ENCODE results near the gene CELF4.

Gene CELF4

DNA sequence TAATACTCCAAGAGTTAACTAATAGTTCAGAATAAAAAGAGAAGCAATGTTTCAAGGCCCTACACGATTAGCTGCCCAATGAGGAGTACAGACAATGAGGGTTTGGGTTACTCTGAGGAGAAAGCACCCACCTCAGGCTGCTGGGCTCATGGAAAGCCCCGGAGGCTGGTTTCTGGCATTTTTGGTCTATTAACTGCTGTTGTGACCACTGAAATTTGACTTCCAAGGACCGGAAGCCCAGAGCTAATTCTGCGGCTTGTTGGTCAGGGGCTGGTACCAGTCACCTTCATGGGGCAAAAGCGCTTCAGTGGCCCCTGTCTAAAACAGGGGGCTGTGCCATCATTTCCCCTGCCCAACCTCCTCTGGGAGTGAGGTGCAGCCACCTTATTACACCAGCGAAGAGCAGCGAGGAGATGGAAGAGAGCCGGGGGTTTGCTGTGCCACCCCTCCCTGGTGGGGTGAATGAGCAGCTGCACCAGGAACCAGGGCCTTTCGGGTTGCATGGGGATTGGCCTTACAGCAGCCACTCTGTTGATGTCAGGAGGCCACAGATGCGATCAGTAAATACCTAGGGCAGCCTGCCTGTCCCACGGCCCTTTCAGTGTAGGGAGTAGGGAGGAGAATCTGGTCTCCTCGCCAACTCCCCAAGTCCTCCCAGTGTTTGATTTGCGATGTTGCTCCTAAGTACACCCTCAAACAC lies 131.3 kb downstream of the CELF4 start:
- no peak for DNase-seq

- DNase-seq, result no peak
These were observed 133.0 kb downstream of the CELF4 start for GRCh38 chr18:37432436-37433195.

DNA sequence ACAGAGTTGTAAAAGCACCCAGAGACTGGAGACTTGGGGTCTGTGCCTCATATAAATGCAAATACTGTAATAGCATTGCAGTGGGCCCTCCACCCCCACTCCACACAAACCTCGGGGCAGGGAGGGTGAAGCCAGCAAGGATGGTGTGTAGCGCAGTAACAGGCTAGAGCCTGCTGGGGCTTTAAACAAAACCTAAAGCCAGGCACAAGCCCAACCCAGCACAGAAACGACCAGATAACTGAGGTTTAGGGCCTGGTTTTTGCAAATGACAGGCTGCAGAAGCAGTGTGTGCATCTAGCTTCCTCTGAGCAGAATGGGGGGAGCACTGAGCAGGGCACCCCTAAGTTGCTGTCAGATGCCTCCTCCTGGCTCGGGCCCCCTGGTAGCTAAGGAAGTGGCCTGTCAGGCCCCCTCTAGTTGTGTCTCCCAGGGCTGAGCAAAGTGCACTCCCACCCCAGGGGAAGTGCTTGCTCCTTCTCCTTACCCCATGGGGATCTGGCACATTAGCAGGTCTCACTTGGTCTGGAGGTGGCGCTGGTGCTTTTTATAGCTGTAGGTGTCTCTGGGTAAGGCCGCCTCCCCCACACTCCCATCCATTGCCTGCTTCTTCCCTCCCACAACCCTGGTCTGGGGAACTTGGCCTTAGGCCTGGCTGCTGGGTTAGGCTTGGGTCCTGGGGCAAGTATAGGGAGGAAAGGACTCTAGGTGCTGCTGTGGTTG lies 135.1 kb downstream of the CELF4 start:
- DNase-seq, result no peak

GRCh38 chr18:37429791-37430190 lies 135.8 kb downstream of the CELF4 start:
- DNase-seq, result no peak

- no peak for DNase-seq
These were observed 137.2 kb downstream of the CELF4 start for GRCh38 chr18:37428288-37428974.

DNA sequence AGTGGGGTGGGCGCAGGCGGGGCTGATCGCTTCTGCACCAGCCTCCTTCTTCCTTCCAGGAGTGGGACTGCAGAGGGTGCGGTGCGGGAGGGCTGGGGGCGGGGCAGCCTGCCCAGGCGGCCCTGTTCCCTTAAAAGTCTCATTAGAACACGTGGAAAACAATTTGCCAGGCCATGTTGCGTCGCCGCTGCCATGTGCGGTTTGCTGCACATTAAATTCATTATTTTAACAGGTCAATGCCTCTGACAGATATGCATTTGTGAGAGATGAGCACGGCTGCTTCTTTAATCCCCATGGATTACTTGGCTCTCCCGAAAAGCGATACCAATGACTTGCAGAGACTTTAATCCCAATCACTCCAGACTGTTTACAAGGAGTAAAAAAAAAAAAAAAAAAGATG lies 139.0 kb downstream of the CELF4 start:
- no peak for DNase-seq

DNA sequence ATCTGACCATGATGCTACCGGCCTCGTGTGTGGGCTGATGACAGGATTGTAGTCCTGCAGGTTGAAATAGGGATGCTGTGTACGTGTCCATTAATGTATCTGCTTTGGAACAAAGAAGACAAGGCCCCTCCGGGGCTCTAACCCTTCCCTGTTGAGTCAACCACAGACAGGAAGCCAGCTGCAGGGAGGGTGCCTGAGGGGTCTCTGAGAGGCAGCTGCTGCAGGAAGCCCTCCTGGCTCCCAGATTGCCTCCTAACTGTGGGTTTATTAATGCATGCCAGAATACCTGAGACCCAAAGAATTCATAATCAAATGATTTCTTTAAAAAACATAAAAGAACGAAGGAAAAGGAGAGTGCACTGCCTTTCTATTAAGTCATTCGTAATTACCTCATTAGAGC lies 140.4 kb downstream of the CELF4 start:
- DNase-seq, result no peak

DNA sequence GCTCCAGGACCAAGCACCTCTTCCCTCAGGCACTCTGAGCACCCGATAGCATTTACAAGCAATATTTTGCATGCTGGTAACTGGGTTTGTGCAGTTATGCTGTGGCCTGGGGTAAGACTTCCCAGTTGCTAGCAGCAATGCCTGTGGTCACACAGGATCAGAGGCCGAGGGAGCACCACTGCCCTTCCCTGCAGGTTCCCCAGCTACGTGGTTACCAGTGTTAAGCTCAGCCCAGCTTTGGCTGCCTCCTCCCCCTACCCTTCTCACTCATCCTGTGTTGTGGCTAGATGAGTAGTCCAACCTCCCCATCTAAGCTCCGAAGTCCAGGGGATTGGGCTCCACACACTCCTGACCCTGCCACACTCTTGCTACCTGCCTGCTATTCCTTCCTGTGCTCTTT lies 141.1 kb downstream of the CELF4 start:
- DNase-seq, result no peak

DNA sequence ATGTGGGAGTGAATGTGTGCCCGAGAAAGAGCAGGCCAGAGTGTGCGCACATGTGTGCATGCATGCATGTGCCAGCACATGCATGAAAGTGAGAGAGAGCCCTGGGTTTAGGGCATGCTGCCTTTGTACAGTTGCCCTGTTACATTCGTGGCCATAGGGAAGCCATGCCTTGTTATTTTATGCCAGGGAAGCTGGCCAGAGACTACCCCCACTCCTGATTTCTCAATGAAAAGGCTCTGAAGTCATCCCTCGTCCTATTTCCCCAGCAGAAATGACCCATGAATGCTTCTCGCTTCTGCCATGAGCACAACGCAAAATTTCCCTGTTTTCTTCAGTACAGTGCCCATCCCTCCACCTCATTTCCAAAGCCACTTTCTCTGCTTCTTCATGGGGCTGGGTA lies 143.0 kb downstream of the CELF4 start:
- DNase-seq, result no peak

GRCh38 chr18:37422116-37422515 lies 143.5 kb downstream of the CELF4 start:
- DNase-seq, result no peak

DNA sequence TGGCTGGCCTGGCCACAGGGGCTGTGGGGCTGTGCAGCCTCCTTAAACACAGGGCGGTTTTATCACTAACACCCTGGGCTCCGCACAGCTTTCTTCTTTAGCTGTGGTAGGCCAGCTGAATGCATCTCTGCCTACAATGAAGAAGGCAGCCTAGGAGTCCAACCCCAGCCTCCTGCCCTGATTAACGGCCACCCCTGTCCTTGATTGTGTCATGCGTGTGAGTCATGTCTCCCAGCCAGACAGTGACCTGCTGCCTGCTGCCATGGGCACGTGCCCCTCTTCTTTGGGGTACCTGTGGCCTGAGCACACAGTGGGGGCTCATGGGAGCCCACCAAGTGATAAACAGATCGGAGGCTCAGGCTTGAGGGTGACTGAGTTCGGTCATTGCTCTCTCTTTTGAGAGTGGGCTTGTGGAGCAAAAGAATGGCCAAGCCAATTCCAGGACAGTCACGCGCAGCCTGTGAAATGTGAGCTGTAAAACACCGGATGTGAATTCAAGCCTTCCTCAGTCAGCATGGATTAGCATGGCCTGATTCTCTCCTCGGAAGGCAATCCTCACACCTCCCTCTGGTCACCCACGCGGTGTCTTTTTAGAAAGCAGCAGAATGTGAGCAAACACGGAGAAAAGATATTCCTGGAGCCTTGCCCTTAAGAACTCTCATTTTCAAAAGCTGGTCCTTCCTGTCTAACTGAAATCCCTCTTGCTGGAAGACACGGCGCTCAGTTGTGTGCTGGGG lies 144.1 kb downstream of the CELF4 start:
- no peak for DNase-seq

DNA sequence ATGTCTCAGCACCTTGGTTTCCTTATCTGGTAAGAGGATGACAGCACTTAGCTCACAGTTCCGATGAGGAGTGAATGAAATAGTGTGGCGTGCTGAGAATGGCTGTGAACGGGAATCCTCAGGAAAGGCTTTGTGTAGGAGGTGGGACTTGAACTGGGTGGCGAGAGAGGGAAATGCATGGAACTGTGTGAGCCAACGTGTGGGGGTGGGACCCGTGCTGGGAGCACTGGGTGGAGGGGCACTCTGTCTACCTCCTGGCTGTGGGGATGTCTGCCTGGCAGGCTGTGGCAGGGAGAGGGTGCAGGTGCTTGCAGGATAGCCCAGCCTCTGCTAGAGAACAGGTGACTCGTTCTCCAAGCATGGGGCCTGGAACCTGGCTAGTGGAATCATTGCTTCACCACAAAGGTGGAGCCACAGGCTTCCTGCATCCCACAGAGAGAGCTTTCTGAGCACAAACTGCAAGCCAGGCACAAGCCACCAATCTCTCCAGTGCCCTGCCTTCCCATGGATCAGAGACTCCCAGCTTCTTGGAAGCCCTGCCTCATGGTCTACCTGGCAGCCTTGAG lies 145.2 kb downstream of the CELF4 start:
- DNase-seq, result no peak

GRCh38 chr18:37419866-37420265 lies 145.7 kb downstream of the CELF4 start:
- no peak for DNase-seq

DNA sequence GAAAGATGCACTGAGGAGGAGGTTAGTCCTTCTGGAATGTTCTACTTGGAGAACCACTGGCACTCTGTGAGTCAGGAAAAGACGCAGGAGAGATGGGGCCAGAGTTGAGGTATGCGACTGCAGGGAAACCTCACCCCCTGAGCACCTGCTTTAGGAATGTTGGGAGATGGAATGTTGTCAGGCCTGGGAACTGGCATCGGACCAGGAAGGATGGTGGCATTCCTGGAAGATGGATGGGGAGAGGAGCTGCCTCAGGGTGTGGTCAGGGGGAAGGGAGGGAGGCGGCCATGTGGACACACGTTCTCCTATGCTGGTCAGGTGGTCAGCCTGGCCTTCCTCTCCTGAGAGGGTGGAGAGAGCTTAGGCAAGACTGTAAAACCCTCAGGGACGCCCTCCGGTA lies 146.3 kb downstream of the CELF4 start:
- peak; percentile 69 for DNase-seq

GRCh38 chr18:37414816-37415215 lies 150.8 kb downstream of the CELF4 start:
- no peak for DNase-seq

- DNase-seq, result no peak
These were observed 152.8 kb downstream of the CELF4 start for GRCh38 chr18:37412829-37413228.

- DNase-seq, result no peak
These were observed 153.3 kb downstream of the CELF4 start for GRCh38 chr18:37412333-37412732.

GRCh38 chr18:37409878-37410277 lies 155.7 kb downstream of the CELF4 start:
- no peak for DNase-seq

DNA sequence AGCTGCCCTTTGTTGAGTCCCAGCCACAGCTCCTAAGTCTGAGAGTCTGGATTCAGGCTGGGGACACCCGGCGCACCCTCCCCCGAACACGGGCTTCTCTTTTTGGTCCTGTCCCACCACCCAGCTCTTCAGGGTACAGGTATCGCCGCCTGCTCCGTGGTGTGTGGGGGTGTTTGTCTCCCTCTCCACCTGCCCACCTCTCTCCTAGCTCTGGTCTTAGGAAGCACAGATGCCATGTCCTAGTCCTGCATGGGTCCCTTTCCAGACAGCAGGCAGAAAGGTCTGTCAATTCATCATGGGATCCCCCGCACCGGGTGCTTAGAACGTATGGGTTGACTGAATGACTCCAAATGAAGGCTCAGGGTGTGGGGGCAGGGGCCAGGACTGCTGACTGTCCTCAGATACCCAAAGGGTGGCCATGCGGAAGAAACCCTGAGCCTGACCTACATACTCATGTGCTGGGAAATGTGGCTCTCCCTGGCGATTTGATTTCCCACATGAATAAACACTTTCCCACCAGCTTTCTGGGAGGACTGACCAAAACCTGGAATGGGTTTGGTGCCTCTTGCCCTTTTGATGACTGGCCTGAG lies 156.8 kb downstream of the CELF4 start:
- no peak for DNase-seq

GRCh38 chr18:37407571-37407970 lies 158.0 kb downstream of the CELF4 start:
- DNase-seq, result no peak

DNA sequence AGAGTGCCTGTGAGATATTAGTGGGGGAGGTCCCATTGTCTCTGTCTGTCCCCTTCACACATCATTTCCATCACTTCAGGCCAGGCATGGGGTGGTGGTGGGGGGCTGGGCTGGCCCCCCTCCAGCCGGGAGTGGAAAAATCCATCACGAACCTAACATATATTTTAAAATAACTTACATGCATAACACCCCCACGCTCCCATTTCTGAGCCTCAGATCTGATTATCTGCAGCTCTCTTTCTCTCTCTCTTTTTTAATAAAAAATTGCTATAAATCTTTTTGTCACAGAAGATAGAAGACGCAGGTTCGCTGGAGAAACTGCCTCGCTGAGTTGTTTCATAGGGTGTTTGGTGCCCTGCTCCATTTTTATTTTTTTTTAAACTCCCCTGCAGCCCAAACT lies 159.8 kb downstream of the CELF4 start:
- no peak for DNase-seq

DNA sequence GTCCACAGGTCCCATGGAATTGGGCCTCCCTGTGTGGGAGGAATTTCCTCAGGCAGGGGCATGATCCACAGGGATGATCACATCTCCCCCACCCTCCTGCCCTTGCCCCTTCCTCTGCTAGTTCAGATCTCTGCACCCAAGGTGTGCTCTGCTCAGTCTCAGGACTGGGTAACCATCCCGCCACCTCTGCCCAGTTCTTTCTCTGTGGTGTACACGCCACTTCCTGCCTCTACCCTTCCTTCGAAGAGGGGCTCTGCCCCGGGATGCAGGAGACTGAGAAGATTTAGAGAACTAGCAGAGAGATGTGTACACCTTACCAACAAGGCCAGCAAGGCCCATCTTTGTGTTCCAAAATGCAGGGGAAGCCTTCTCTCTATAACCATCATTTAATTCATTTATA lies 160.4 kb downstream of the CELF4 start:
- no peak for DNase-seq
